SK-N-SH (cell line): ENCODE measurements around the gene LTA4H. TPM values are rescaled to one million over a fixed set of nuclear protein-coding genes. Genes with fewer than 3 reads are reported as not detected.
A peak's percentile ranks its signal among the peaks of the same experiment; 100 is the strongest.

Experiments
- CTCF ChIA-PET: fragments of 300-600, 350-600 bp; formaldehyde crosslinking; extraction: SDS; loops from one replicate; lab custom pipeline; 2021; lab: Yijun Ruan, JAX
- POLR2A ChIA-PET: fragments of 350-600 bp; sonication (Branson Sonifier 250); formaldehyde crosslinking; extraction: SDS; loops from one replicate; lab custom pipeline; 2020; ENCODE audit warnings: antibody characterized with exemption, inconsistent platforms; lab: Yijun Ruan, JAX
- DNase-seq: peaks from one replicate; pipeline ENCODE4 v3.0.0; 2012
- H2AFZ ChIP-seq: fragments of 200-600 bp; sonication (generic); 2 replicates; pipeline ENCODE4 v1.8.1; 2016; ENCODE audit warnings: antibody characterized with exemption, mild to moderate bottlenecking, low read depth
- H3F3A ChIP-seq: fragments of 200-600 bp; sonication (generic); replicated peaks from 2 replicates; pipeline ENCODE3; 2016; ENCODE audit warnings: antibody characterized with exemption, mild to moderate bottlenecking; ENCODE audit not compliant: insufficient read depth
- H3K27ac ChIP-seq, 2 experiments: fragments of 200-500 bp in 1 of 2; fragments of 200-600 bp in 1 of 2; sonication (Bioruptor generic) in 1 of 2; sonication (generic), shearing (Covaris generic) in 1 of 2; 2 replicates each; pipeline versions ENCODE4 v1.5.1 to v1.6.1; 2014 to 2016; ENCODE audit warnings: low read depth in 2 of 2, inconsistent platforms in 1 of 2, low read length in 1 of 2, mild to moderate bottlenecking in 1 of 2, mixed read lengths in 1 of 2
- H3K27me3 ChIP-seq: fragments of 200-600 bp; sonication (generic), shearing (Covaris generic); 2 replicates; pipeline ENCODE4 v1.6.1; 2016; ENCODE audit warnings: mixed run types; ENCODE audit not compliant: insufficient read depth
- H3K36me3 ChIP-seq, 2 experiments: fragments of 200-500 bp in 1 of 2; fragments of 200-600 bp in 1 of 2; sonication (Bioruptor generic) in 1 of 2; sonication (generic) in 1 of 2; replicated peaks in 1 of 2; 2 replicates each; pipeline versions ENCODE3 to v1.5.1; 2014 to 2016; ENCODE audit warnings: low read length in 1 of 2, mild to moderate bottlenecking in 1 of 2; ENCODE audit not compliant: insufficient read depth in 2 of 2, control insufficient read depth in 1 of 2
- H3K4me1 ChIP-seq, 2 experiments: fragments of 200-500 bp in 1 of 2; fragments of 200-600 bp in 1 of 2; sonication (Bioruptor generic) in 1 of 2; sonication (generic), shearing (Covaris generic) in 1 of 2; 2 replicates each; pipeline versions ENCODE4 v1.5.1 to v1.6.1; 2014 to 2016; ENCODE audit warnings: low read depth in 1 of 2, low read length in 1 of 2, mixed run types in 1 of 2; ENCODE audit not compliant: insufficient read depth in 2 of 2, control insufficient read depth in 1 of 2
- H3K4me2 ChIP-seq: fragments of 200-600 bp; sonication (generic), shearing (Covaris generic); 2 replicates; pipeline ENCODE4 v1.6.1; 2017; ENCODE audit warnings: mixed run types
- H3K4me3 ChIP-seq, 2 experiments: fragments of 200-500 bp in 1 of 2; fragments of 200-600 bp in 1 of 2; sonication (Bioruptor generic) in 1 of 2; sonication (generic), shearing (Covaris generic) in 1 of 2; 2 replicates each; pipeline versions ENCODE4 v1.5.1 to v1.8.1; 2014 to 2016; ENCODE audit warnings: low read depth in 2 of 2, inconsistent platforms in 1 of 2, low read length in 1 of 2, mild to moderate bottlenecking in 1 of 2, mixed read lengths in 1 of 2, moderate library complexity in 1 of 2
- H3K79me2 ChIP-seq: fragments of 200-600 bp; sonication (generic); 2 replicates; pipeline ENCODE4 v1.8.1; 2017; ENCODE audit warnings: mild to moderate bottlenecking; ENCODE audit not compliant: insufficient read depth
- H3K9ac ChIP-seq: fragments of 200-600 bp; sonication (generic); 2 replicates; pipeline ENCODE4 v1.6.1; 2017; ENCODE audit warnings: mixed run types
- H3K9me2 ChIP-seq: fragments of 200-600 bp; sonication (generic); 2 replicates; pipeline ENCODE4 v1.6.1; 2017; ENCODE audit warnings: mixed run types
- H3K9me3 ChIP-seq: fragments of 200-600 bp; sonication (generic); 2 replicates; pipeline ENCODE4 v1.6.1; 2017; ENCODE audit warnings: mixed run types, mild to moderate bottlenecking, moderate library complexity
- H4K20me1 ChIP-seq: fragments of 200-600 bp; sonication (generic); 2 replicates; pipeline ENCODE4 v1.6.1; 2017; ENCODE audit warnings: mild to moderate bottlenecking, mixed run types; ENCODE audit not compliant: insufficient read depth
- EP300 ChIP-seq, 2 experiments: IDR thresholded peaks; 2 replicates each; pipeline versions ENCODE4 v1.4.0 to v1.6.1; 2012; ENCODE audit warnings: borderline replicate concordance in 1 of 2, low read depth in 1 of 2, low read length in 1 of 2
- JUND ChIP-seq: IDR thresholded peaks from 2 replicates; pipeline ENCODE4 v1.4.0; 2012
- MEF2A ChIP-seq: IDR thresholded peaks from 2 replicates; pipeline ENCODE4 v1.4.0; 2012; ENCODE audit warnings: low read depth, borderline replicate concordance
- MXI1 ChIP-seq: IDR thresholded peaks from 2 replicates; pipeline ENCODE4 v1.6.1; 2012; ENCODE audit warnings: mild to moderate bottlenecking, low read depth, low read length, improper control_type of control experiment
- NFIC ChIP-seq: IDR thresholded peaks from 2 replicates; pipeline ENCODE4 v1.4.0; 2012; ENCODE audit warnings: borderline replicate concordance
- NRF1 ChIP-seq: IDR thresholded peaks from 2 replicates; pipeline ENCODE4 v1.6.1; 2012; ENCODE audit warnings: low read depth, mild to moderate bottlenecking, low read length
- POLR2AphosphoS5 ChIP-seq: IDR thresholded peaks from 2 replicates; pipeline ENCODE4 v1.6.1; 2012; ENCODE audit warnings: low read depth, low read length
- RXRA ChIP-seq: IDR thresholded peaks from 2 replicates; pipeline ENCODE4 v1.4.0; 2012; ENCODE audit warnings: low read depth, mild to moderate bottlenecking, borderline replicate concordance
- SIN3A ChIP-seq: IDR thresholded peaks from 2 replicates; pipeline ENCODE4 v1.6.1; 2012; ENCODE audit warnings: low read depth, mild to moderate bottlenecking, low read length, moderate library complexity, borderline replicate concordance
- YY1 ChIP-seq: IDR thresholded peaks from 2 replicates; pipeline ENCODE4 v1.4.0; 2012; ENCODE audit warnings: low read depth, mild to moderate bottlenecking
- WGBS: methylation state at CpG from one replicate; pipeline ENCODE4 v1.1.6; 2017; ENCODE audit warnings: low lambda C conversion rate; 5-methylcytosine and 5-hydroxymethylcytosine counted together
- polyA plus RNA-seq, 3 experiments: library from polyadenylated mRNA; depleted of rRNA; stranded (reverse); fragments of >200 nt; gene quantifications; 2 replicates each; pipeline ENCODE4 v1.2.3, GENCODE V29; 2012
- TF ChIP-seq, protein P1 (sequence below): IDR thresholded peaks from 2 replicates; pipeline ENCODE4; 2012
- TF ChIP-seq, protein P2 (sequence below): IDR thresholded peaks from 2 replicates; pipeline ENCODE4 v1.6.1; 2012; ENCODE audit warnings: mild to moderate bottlenecking, low read depth, low read length, moderate library complexity
- TF ChIP-seq, protein P3 (sequence below): fragments of 150-350 bp; IDR thresholded peaks from 2 replicates; pipeline ENCODE4 v1.6.1; 2016; ENCODE audit warnings: mild to moderate bottlenecking, low read depth, low read length
- TF ChIP-seq, protein P4 (sequence below): IDR thresholded peaks from 2 replicates; pipeline ENCODE4 v1.4.0; 2012; ENCODE audit warnings: low read depth
- TF ChIP-seq, protein P5 (sequence below): IDR thresholded peaks from 2 replicates; pipeline ENCODE4 v1.4.0; 2012; ENCODE audit warnings: low read depth, borderline replicate concordance

LTA4H gene
- polyA plus RNA-seq, 1 of the 3 experiments (the other 2 are of a cell fraction): 55.9 TPM

DNA sequence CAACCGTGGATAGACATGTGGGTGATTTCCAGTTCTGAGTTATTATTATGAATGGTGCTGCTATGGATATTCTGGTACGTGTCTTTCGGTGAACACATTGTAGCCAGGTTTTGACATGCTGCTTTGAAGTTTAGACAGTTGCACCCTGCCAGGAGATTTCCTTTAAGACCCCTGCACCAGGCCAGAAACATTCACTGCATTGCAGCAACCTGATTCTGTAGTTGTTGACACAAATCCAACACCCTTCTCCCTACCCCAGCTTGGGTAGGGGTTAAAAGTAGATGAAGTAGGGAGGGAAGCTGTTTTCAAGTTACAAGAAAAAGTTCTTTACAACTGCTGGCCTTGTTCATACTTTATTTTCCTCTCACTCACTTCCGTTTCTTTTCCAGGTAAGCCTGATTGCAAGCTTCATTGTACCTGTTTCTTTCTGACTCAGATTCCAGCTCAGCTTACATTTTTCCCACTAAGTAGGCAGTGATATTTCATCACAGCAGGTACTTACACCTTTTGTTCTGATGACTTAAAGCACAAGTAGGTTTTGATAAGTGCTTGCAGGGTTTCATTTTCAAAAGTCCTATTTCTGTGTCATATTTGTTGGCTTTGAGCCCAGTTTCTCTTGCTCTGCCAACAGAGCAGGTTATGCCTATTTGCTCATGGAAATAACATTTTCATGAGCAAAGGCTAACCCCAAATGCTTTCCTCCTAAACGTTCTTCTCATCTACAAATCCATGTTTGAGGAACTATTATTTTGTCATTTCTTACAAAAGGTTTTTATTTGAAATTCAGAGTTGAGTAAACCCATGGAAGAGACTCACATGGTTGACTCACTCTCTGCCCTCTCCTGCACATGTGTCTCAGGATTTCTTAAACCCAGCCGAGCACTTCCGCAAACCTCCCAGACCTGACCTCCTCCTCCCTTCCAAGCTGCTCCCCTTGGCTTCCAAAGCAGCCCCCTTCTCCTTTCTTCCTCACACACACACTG lies 12.1 kb upstream of the LTA4H start:
- peaks cover 0 to 10% of the 10 kb centered on the region in 2 experiments; a peak in 1 of 4 replicates for H3K4me1 ChIP-seq
- H3K79me2 ChIP-seq: no peaks in the 10 kb centered on the region
- TF ChIP-seq NRF1: no peak
- peak; percentile 82 for TF ChIP-seq NFIC
- no peak for DNase-seq
- 70% methylated on average over 7 of the region's 7 CpGs for WGBS
- no peak overlapping the region for H3K4me3 ChIP-seq
- H3K9ac ChIP-seq: no peak overlapping the region
- H3K27ac ChIP-seq: no peak overlapping the region
- H4K20me1 ChIP-seq: no peaks in the 10 kb centered on the region
- H2AFZ ChIP-seq: no peak overlapping the region
- ChIA-PET CTCF (interaction anchor here (0.9 to 1.6 kb wide), 4 partner anchors 14 to 469 kb away, joined by 3 to 4 read pairs (median 4); no protein-coding TSS in a partner anchor), POLR2A (no interaction called here)
- peak overlapping the region; percentile 51; the same call in 1 of the 2 replicates for H3K4me2 ChIP-seq
- peaks cover 13% of the 10 kb centered on the region for H3F3A ChIP-seq
- no peaks in the 10 kb centered on the region for H3K36me3 ChIP-seq
- H3K9me3 ChIP-seq: no peaks in the 10 kb centered on the region
- no peaks in the 10 kb centered on the region for H3K9me2 ChIP-seq
- H3K27me3 ChIP-seq: no peaks in the 10 kb centered on the region

DNA sequence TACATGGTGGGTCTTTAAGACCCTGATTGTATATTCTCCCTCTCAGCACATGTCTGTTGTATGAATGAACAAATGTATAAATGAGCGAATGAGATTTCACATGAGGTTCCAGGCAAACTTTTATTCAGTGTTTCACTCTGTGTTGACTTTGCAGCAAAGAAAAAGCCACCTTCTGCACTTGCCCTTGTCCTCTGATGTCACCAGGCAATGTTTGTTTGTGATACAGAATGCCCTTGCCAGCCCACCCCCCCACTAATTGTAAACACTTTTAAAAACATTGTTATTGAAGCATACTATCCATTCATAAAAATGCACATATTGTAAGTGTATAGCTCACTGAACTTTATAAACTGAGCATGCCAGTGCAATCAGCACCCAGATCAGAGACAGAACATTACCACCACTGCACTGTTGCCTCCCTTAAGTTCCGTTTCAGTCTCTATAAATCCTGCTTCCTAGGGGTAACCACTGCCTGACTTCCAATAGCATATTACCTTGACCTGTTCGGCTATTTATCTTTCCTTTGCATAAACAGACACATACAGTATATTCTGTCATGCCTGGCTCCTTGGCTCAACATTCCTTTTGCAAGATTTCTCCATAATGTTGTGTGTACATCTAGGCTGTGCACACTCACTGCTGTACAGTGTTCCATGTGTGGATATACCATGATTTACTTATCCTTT lies 11.3 kb upstream of the LTA4H start:
- Histone ChIP-seq H3F3A (peaks cover 13% of the 10 kb centered on the region), H3K9ac (no peak overlapping the region), H2AFZ (no peak overlapping the region), H3K36me3 (no peaks in the 10 kb centered on the region), H3K27me3 (no peaks in the 10 kb centered on the region), H3K79me2 (no peaks in the 10 kb centered on the region), H3K27ac (no peak overlapping the region), H3K4me2 (no peak overlapping the region), H3K4me3 (no peak overlapping the region), H3K9me3 (no peaks in the 10 kb centered on the region), H3K9me2 (no peaks in the 10 kb centered on the region), H3K4me1 (peaks cover 0 to 10% of the 10 kb centered on the region in 2 experiments; a peak in 1 of 4 replicates), H4K20me1 (no peaks in the 10 kb centered on the region)
- WGBS: 92% methylated on average over 3 of the region's 3 CpGs
- CTCF ChIA-PET: interaction anchor here (1.0 kb wide), 1 partner anchor 470 kb away, joined by 3 read pairs; no protein-coding TSS in a partner anchor
- POLR2A ChIA-PET: no interaction called here
- TF ChIP-seq, protein P1, sequence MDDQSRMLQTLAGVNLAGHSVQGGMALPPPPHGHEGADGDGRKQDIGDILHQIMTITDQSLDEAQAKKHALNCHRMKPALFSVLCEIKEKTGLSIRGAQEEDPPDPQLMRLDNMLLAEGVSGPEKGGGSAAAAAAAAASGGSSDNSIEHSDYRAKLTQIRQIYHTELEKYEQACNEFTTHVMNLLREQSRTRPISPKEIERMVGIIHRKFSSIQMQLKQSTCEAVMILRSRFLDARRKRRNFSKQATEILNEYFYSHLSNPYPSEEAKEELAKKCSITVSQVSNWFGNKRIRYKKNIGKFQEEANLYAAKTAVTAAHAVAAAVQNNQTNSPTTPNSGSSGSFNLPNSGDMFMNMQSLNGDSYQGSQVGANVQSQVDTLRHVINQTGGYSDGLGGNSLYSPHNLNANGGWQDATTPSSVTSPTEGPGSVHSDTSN: no peak
- TF ChIP-seq, protein P2, sequence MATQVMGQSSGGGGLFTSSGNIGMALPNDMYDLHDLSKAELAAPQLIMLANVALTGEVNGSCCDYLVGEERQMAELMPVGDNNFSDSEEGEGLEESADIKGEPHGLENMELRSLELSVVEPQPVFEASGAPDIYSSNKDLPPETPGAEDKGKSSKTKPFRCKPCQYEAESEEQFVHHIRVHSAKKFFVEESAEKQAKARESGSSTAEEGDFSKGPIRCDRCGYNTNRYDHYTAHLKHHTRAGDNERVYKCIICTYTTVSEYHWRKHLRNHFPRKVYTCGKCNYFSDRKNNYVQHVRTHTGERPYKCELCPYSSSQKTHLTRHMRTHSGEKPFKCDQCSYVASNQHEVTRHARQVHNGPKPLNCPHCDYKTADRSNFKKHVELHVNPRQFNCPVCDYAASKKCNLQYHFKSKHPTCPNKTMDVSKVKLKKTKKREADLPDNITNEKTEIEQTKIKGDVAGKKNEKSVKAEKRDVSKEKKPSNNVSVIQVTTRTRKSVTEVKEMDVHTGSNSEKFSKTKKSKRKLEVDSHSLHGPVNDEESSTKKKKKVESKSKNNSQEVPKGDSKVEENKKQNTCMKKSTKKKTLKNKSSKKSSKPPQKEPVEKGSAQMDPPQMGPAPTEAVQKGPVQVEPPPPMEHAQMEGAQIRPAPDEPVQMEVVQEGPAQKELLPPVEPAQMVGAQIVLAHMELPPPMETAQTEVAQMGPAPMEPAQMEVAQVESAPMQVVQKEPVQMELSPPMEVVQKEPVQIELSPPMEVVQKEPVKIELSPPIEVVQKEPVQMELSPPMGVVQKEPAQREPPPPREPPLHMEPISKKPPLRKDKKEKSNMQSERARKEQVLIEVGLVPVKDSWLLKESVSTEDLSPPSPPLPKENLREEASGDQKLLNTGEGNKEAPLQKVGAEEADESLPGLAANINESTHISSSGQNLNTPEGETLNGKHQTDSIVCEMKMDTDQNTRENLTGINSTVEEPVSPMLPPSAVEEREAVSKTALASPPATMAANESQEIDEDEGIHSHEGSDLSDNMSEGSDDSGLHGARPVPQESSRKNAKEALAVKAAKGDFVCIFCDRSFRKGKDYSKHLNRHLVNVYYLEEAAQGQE: no peak
- TF ChIP-seq SIN3A (no peak), POLR2AphosphoS5 (no peak), MEF2A (no peak), JUND (no peak), EP300 (IDR thresholded peaks at IDR 0.05; ENCODE audit: borderline replicate concordance in 1 of 2, low read depth in 1 of 2, low read length in 1 of 2) (no peak), RXRA (no peak), YY1 (no peak), MXI1 (no peak)
- TF ChIP-seq, protein P3, sequence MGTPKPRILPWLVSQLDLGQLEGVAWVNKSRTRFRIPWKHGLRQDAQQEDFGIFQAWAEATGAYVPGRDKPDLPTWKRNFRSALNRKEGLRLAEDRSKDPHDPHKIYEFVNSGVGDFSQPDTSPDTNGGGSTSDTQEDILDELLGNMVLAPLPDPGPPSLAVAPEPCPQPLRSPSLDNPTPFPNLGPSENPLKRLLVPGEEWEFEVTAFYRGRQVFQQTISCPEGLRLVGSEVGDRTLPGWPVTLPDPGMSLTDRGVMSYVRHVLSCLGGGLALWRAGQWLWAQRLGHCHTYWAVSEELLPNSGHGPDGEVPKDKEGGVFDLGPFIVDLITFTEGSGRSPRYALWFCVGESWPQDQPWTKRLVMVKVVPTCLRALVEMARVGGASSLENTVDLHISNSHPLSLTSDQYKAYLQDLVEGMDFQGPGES: no peak
- TF ChIP-seq, protein P4, sequence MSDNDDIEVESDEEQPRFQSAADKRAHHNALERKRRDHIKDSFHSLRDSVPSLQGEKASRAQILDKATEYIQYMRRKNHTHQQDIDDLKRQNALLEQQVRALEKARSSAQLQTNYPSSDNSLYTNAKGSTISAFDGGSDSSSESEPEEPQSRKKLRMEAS: no peak
- TF ChIP-seq, protein P5, sequence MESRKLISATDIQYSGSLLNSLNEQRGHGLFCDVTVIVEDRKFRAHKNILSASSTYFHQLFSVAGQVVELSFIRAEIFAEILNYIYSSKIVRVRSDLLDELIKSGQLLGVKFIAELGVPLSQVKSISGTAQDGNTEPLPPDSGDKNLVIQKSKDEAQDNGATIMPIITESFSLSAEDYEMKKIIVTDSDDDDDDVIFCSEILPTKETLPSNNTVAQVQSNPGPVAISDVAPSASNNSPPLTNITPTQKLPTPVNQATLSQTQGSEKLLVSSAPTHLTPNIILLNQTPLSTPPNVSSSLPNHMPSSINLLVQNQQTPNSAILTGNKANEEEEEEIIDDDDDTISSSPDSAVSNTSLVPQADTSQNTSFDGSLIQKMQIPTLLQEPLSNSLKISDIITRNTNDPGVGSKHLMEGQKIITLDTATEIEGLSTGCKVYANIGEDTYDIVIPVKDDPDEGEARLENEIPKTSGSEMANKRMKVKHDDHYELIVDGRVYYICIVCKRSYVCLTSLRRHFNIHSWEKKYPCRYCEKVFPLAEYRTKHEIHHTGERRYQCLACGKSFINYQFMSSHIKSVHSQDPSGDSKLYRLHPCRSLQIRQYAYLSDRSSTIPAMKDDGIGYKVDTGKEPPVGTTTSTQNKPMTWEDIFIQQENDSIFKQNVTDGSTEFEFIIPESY: no peak
- no peak for DNase-seq
